ENCODE data around the gene ZIC2.

ZIC2 gene

GRCh38 chr13:99986741-99987140 is 5.2 kb downstream of the ZIC2 start:
- DNase-seq (ENCODE audit: low spot score) = no peak

DNA sequence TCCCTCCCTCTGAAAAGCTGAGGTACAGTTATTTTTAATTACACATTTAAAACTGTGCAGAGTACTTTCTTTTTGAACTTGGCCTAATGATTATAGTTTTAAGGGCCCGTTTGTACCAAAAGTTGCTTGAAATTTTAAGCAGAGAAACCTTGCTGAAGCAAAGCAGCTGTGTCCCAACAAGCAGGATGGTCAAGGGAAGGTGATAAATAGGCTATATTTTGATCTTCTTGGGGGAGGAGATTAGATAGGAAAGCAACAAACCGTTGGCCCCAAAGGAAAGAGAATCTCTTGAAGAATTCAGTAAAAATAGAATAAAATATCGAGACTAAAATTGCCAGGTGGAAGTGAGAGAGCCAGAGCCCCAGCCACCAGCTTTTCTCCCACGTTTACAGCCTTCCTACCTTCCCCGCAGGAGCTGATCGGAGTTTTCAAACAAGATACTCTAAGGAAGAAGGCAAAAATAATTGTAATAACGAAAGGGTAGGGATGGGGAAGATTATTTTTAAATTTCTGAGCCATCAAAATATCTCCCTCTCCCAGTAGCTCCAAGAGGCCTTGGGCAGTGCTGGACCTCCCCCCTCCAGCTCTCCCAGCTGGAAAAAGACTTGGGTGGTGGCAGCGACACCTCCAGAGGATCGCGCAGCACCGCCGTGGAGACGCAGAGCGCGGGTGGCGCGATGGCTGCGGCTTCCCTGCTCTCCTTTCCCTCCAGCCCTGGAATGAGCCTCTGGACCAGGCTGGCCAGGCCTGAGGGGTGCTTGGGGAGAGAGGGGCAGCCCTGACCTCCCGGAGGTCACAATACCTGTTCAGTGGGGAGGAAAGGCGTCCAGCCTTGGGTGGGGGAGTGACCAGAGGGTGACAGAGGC is 5.8 kb downstream of the ZIC2 start:
- DNase-seq (ENCODE audit: low spot score) = no peak

- DNase-seq (ENCODE audit: low spot score) = no peak
Measured at GRCh38 chr13:99988529-99989275, 7.1 kb downstream of the ZIC2 start.

GRCh38 chr13:99989276-99990125 is 7.9 kb downstream of the ZIC2 start:
- DNase-seq (ENCODE audit: low spot score) = no peak

GRCh38 chr13:99990126-99990977 is 8.8 kb downstream of the ZIC2 start:
- no peak for DNase-seq (ENCODE audit: low spot score)

GRCh38 chr13:99991013-99991827 is 9.6 kb downstream of the ZIC2 start:
- no peak for DNase-seq (ENCODE audit: low spot score)

DNA sequence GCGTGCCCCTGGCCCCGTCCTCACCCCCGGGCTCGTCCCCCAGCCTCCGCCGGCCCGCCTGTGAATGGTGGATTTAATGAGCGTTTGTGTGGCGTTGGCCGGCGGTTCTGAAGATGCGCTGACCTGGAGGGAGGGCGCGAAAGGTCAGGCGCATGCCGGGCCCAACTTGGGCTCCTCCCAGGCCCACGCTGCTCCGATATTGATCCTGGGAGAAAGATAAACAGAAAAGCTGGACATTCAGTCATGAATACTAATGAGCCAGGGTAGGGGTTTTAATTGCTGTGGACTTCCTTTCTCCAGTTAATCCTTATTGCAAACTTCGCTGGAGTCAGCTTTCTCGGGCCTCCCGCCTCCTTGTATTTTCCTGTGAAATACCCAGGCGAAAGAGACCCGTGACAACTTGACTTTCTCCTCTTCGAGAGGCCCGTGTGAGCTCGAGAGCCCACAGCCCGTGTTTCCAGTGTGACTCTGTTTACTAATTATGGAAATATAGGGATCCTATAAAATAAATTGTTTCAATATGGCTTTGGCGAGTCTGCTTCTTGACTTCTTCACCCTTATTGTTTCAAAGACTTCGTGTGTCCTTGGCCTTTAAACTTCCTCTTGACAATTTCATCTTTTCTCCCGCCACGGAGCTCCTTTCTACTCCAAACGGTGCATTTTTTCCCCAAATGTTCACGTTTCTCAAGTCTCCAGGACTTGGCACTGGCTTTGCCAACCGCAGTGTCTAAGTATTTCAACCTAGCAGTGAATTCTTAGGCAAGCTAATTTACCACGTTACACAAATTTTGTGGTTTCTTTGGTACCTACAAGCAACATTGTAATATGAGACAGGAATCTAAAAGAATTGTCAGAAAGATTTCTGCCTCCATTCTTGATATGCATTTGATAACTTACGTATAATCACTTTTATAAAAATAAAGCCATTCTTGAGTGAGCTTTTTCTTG is 10.5 kb downstream of the ZIC2 start:
- no peak for DNase-seq (ENCODE audit: low spot score)

DNA sequence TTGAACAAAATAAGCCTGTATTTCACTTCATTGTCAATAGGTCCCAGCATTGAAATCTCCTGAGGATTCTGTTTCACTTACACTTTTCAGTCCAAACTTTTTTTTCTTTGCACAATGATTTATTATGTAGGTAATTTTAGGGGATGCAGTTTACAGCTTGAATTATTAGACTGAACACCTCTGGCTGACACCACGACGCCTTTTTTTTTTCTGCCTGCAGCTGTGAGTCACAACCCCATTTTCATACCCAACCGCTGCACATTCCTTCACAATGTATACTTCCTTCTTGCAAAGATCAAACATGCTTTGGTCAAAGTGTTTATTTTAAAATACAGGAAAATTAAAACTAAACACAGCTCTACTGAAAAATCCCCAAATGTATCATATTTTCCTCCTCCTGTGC is 11.4 kb downstream of the ZIC2 start:
- DNase-seq (ENCODE audit: low spot score) = no peak

GRCh38 chr13:99993660-99994637 is 12.4 kb downstream of the ZIC2 start:
- DNase-seq (ENCODE audit: low spot score) = no peak

DNA sequence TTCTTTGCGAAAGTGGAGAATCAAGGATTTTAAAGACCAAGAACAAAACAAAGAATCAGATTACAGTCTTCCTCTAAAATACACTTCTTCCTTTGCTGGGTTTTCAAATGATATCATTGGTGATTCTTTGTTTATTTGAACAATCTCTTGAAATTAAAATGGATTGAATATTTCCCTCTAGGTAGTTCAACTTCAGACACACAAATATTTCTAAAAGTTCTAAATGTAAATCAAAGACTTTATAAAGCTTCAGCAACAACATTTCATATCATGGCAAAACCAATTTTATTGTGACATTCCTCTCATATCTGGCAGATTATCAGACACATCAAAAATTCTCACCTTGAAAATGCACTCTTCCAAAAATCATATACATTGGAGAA is 13.0 kb downstream of the ZIC2 start:
- DNase-seq (ENCODE audit: low spot score) = no peak

GRCh38 chr13:99995104-99995588 is 13.6 kb downstream of the ZIC2 start:
- DNase-seq (ENCODE audit: low spot score) = no peak

DNA sequence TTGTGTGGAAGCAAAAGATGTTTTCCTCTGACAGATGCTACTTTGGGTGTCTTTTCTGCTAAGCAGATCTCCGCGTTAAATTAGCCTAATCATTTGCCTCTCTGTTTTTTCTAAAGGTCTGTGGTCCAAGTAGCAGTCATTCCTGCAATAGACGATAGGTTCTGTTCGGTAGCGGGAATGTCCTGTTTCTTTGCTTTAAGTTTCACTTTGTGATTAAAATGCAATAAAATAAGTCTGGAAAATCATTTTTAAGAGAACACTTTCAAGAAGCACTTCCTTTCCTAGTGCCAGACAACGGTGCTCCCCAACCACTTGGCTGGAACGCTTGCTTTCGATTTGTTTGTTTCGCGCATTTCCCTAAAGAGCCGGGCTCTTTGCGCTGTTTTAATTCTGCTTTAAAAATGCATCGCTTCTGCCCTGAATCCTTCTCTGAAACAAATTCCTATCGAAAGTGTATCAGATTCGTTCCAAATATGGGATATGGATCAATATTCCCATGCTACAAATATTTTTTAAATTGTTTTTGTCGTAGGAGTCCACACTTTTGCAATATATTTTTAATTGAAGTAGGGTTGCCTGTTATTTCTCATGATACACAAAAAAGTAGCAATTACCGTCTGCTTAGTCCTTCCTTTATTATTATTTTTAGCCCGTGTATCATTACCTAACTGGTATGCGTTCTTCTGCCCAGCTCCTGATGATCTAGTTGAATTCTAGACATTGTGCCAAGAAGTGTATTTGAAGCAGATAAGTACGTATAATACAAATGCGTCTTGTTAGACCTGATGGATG is 14.2 kb downstream of the ZIC2 start:
- DNase-seq (ENCODE audit: low spot score) = no peak

- DNase-seq (ENCODE audit: low spot score) = no peak
Measured at GRCh38 chr13:99996381-99996973, 14.9 kb downstream of the ZIC2 start.

GRCh38 chr13:99997702-99998214 is 16.2 kb downstream of the ZIC2 start:
- DNase-seq (ENCODE audit: low spot score) = no peak

DNA sequence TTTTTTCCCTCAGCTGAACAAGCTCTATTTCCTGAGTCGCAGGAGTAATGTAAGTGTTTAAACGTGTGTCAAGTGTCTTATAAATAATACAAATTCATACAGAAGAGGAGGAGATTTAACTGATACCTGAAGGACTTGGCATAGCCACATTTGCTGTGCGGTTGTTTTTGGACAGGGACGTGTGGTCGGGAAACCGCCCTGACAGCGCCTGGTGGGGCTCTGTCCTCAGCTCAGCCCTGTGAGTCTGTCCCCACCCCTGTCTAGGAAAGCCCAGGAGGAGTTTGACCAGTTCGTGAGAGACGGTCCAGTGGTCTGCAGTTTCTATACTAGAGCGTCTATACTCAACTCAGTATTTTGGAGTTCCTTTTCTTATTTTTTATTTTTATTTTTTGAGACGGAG is 16.7 kb downstream of the ZIC2 start:
- no peak for DNase-seq (ENCODE audit: low spot score)

- no peak for DNase-seq (ENCODE audit: low spot score)
Measured at GRCh38 chr13:100014621-100015020, 33.0 kb downstream of the ZIC2 start.
